Middle frontal gyrus (tissue), 1 donor: ENCODE results near the gene TNPO3.

Experiments used
- DNase-seq: peaks from one replicate; pipeline ENCODE4 v3.0.0-alpha.2; 2015; ENCODE audit warnings: low spot score; ENCODE audit errors: extremely low spot score

Gene TNPO3

DNA sequence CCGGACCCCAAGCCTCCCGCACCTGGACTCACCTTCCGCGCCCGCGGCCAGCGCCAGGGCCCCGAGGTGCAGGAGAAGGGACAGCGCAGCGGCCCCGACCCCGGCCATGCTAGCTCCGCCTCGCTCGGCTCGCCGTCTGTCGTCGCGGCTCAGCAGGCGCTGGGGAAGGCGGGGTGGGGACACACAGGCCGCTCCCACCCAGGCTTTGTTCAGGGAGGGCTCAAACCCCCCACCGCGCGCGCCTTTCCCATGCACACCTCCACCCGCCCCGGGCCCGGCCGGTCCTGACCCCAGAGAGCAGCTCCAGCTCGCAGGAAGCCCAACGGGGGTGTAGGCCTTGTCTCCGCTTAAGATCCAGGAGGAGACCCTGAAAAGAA lies 144.4 kb downstream of the TNPO3 start, which contains the start of gene KCP:
TSS of gene KCP (minus strand) at position 141 of the 377 bp plus-strand sequence. CDS start at position 108, 33 bp downstream.
- no peak for DNase-seq

DNA sequence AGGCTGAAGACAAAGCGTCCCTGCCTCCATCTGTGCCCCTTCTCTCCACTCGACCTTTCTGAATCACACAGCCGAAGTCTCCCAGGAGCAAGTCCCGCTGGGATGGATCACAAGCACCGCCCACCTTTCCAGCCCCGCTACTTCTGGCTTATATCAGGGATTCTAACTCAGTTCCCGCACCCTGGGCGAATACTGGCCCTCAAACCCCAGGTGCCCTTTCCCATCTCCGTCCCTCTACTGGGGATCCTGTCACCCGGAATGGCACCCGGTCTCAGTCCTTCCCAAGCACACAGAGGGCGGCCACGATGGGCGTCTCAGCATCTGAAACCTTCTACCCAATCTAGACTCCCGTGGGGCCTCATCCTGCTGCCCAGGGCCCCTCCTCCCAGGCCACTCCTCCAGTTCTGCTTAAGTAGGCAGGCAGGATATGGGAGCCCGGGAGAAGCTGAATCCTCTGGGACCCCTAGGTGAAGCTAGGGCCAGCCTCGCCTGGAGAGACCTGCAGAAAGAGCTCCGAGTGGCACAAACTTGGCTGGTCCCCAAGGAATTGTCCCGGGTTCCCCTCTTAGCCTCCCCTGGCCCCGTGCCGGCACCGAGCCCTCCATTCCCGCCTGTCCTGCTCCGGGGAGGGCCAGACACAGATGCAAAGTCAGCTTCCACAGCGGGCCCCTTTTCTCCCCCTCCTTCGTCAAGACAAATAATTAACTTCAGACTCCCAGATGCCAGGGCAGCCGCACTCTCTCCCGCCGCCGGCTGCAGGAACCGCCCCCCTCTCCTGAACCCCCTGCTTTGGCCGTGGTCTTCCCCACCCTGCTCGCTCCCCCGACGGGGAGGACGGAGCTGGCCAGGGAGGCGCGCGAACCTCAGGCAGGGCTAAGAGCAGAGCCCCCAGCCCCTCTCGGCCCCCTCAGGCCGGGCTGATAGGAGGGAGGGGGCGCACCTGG lies 145.0 kb downstream of the TNPO3 start:
- DNase-seq: no peak

DNA sequence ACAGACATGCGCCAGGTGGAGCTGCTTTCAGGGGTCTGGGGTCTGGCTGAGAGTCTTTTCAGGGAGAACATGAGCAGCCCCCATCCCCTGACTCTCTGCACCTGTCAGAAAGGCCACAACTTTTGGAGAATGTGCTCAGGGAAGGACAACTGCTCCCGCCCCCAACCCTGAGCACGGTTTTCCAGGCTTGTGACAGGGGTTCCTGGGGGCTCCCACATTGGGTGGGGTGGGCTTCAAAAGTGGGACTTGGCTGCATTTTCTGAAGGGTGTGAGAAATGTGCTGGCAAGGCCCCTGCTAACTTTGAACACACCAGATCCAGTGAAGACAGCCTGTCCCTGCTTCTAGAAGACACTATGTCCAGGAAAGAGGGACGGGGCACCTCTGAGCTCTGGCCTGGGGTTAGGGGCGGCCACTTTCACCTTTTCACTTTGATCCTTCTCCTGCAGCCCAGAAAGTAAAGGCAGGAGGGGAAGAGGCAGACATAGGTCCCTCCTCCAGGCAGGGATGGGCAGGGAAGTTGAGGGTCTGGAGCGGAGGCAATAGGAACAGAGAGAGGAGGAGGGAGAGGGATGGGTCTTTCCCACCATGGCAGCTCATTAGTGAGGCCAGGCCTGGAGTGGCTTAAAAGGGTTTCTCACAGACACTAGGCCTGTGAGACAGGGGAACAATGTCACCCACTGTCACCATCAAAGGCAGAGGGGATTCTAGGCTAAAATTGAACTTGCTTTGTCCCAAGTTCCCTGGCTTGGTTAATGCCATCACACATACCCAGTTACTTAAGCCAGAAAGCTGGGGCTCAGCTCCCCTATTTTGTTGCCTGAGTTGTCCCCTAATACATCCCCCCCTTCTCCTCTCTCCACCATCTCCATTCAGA lies 145.9 kb downstream of the TNPO3 start:
- DNase-seq: no peak

DNA sequence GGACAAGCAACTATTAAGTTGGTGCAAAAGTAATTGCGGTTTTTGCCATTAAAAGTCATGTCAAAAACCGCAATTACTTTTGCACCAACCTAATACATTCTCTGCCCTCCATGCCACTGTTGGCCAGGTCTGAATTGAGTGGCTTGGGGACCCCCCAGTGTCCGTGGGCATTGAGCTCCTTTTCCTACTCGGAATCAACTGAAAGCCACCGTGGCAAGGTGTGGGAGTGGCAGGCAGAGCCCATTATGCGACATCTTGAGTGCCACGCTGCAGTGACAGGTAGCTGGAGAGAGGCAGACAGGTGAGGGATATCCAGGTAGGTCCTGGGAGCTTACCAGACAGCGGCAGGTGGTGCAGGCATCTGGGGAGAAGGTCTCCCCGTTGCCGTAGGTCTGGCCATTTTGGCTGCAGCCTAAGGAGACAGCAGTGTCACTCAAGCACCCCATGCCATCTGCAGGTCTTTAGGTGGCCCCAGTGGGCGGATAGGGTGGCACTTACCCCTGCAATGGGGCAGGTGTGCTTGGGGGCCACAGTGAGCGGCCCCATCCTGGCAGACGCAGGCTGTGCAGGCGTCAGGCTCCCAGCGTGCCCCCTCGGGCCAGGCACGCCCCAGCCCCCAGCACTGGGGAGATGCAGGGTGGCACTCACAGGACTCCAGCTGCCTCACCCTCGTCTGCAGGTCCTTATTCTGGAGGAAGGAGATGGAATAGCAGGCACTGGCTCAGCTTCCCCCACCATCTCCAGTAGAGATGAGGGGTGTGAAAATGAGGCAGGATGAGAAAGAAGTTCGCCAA lies 147.9 kb downstream of the TNPO3 start:
- DNase-seq: no peak

DNA sequence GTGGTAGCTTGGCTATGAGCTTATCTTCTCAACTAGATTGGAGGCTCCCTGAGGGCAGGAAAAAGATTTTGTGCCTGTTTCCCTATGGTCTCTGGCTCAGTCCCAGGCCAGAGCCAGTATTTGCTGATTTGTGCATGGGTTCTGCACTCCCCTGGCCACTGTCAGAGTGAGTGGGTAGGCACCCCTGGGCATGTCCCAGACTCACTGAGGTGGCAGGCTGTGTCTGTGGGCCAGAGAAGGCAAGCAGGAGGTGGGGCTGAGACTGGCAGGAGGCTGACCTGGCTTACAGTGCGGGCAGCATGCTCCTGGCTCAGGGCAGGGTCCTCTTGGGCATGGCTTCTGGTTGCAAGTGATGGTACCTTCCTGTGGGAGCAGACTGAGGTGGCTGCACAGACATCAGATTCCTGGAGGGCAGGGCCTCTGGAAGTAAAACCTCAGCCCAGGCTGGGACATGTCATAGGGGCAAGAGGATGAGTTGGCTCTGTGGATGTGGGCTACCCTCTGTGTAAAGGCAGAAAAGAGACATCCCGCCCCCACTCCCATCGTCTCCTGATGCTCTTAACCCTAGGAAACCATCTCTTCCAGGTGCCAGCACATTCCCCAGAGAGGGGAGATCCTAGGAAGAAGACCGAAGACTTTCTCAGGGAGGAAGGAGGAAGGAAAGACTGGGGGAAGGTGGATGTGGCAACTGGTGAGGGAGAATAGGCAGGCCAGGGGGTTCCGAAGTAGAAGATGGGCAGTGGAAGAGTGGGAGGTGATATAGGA lies 148.7 kb downstream of the TNPO3 start:
- no peak for DNase-seq

DNA sequence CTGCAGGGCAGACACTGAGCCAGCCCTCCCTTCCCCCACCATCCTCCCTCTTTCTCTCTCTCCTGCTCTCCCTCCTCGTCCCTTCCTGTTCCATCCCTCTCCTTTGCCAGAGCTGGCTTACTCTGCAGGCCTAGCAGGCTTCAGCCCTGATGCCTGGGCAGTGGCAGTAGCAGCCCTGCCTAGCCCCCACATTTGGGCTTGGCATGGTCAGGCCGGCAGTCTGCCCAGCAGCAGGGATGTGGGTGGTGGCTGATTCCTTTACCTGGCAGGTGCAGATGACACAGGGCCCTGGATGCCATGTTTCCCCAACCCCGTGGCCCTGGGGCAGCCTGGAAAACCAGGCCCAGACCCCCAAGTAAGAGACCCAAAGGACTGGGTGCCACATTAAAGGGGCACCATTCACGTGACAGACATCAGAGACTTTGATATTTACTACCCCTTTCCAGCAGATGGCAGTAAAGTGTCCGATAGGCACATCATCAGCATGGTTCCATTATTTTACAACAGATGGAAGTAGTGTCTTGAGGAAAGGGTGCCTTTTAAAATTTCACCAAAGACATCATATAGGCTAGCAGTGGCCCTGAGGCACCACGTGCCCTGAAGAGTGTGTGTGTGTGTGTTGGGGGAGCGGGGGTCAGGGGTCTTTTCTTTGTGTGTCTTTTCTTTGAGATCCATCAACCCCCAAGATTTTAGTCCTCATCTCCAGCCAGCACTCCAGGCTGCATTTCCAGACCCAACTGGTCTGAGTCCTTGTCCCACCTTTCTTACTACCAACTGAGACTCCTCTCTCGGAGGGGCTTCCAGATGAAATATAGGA lies 150.3 kb downstream of the TNPO3 start:
- DNase-seq: no peak
